T-helper 22 cell (primary cell): ENCODE measurements around the gene LRATD1.

Source experiments
- DNase-seq: peaks from one replicate; pipeline ENCODE4 v3.0.0-alpha.2; 2020; ENCODE audit warnings: low read depth

LRATD1 gene

DNA sequence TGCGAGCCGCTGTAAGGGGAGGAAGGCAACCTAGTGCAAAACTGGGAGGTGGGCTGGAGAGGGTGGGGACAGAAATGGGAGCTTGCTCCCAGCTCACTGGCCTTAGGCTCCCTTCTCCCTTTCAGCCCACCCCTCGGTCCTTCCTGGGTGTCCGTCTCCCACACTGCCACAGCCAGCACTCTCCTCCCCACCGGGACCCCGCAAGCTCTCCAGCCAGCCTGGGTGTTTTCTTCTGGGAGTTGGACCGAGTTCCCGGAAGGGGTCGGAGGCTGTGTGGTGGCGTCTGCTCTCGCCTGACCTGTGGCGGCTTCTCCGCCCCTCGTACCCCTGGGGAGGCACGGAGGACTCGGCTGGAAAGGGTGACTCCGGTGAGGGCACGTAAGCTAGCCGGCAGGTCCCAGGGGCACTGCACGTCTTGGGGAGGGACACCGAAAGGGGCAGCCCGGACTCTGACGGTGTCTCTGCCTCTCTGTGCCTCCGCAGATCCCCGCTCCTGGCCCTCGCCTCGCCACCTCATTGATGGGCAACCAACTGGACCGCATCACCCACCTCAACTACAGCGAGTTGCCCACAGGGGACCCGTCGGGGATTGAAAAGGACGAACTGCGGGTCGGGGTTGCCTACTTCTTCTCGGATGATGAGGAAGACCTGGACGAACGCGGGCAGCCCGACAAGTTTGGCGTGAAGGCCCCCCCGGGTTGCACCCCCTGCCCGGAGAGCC lies 1.1 kb downstream of the LRATD1 start:
- DNase-seq: no peak

DNA sequence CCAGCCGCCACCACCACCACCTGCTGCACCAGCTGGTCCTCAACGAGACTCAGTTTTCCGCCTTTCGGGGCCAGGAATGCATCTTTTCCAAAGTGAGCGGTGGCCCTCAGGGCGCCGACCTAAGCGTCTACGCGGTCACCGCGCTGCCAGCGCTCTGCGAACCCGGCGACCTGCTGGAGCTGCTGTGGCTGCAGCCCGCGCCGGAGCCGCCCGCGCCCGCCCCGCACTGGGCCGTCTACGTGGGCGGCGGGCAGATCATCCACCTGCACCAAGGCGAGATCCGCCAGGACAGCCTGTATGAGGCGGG lies 1.6 kb downstream of the LRATD1 start:
- no peak for DNase-seq

DNA sequence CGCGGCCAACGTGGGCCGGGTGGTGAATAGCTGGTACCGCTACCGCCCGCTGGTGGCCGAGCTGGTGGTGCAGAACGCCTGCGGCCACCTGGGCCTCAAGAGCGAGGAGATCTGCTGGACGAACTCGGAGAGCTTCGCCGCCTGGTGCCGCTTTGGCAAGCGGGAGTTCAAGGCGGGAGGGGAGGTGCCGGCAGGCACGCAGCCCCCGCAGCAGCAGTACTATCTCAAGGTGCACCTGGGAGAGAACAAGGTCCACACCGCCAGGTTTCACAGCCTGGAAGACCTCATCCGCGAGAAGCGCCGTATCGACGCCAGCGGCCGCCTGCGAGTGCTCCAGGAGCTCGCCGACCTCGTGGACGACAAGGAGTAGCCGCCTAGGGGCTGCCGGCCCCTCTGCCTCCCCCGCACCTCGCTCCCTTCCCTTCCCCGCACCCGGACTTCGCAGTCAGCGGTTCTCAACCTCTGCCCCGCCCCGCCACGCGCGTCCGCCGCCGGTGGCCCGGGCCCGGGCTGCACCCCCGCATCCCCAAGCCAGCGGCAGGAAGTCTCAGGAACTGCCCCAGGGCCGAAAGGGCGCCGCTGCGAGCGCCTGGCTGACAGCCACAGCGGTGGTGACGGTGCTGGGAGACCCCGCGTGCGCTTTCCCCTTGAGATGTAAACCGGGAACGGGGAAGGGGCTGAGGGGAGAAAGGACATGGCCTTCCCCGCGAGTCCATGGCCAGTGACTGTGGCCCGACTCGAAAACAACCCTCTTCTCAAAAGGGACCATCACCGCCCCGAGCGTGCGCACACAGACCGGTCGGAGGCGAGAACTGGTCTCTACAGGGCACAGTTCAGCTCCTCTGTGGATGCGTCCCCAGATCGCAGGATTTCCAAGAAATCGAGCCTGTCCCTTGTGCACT lies 2.2 kb downstream of the LRATD1 start:
- DNase-seq: no peak

DNA sequence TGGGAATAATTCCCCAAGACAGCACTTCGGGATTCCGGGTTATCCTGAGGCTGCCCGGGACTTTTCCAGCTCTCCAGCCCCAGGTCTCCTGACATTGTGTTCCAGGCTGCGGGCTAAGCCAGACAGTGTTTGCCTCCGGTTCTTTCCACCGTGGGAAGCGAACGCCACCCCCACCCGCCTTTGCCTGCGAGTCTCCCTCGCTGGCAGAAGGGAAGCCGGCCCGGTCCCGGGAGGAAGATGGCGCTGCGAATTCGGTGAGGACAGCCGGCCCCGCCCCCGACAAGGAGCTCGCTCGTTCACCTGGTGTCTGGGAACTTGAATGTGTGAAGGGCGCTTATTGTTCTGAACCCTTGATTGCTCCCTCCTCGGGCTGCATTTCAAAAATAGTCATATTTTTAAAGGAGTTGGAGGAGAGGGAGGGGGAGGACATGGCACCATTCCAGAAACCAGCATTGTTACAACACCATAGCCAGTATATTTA lies 2.9 kb downstream of the LRATD1 start:
- no peak for DNase-seq

DNA sequence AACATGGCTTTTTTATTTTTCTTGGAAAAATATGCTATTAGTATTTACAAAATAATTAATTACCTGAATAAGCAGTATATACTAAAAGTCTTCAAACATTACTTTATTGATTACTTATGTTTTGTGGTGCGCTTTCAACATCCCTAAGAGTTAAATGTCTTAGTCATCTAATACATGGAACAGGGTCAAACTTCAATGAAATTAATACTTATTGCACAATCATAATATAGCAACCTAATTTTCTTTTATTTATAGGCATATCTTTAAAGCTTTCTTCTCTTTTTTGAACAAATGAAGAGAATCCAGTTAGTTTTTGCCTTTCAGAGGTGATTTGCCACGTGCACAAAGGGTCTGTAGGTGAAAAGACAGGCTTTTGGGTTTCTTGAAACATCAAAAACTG lies 6.0 kb downstream of the LRATD1 start:
- DNase-seq: no peak

DNA sequence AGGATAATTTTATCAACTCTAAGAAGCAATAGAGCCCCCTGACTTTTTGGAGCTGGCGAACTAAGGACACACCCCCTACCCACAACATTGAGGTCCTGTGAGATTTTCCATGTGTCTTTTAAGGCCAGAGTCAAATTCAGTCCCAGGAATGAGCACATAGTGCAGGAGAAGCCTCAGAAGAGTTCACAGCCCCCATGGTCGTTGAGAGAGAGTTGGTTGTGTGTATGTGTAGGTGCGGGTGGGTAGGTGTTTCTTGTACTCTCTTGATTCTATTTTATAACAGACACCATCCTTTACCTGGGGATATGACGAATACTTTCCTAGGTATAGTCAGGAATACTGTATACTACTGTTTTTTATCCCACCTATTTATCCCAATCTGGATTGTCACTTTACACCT lies 8.6 kb downstream of the LRATD1 start:
- no peak for DNase-seq

DNA sequence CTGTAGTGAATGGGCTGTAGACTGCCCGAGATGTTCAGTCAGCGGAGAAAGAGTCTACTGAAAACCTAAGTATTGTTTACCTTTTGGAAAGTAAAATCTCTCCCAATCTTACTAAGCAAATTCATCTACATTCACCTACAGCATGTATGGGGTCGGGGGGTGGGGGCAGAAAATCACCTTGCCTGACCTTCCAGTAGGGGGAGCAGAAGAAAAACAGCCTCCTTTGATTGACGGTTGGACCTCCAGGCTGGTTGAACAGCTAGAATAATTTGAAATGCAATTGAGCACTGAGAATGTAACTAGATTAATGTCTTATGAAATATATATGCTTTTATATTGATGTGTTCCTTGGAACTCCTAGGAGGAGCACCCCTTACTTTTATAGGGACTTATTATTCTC lies 10.0 kb downstream of the LRATD1 start:
- no peak for DNase-seq

DNA sequence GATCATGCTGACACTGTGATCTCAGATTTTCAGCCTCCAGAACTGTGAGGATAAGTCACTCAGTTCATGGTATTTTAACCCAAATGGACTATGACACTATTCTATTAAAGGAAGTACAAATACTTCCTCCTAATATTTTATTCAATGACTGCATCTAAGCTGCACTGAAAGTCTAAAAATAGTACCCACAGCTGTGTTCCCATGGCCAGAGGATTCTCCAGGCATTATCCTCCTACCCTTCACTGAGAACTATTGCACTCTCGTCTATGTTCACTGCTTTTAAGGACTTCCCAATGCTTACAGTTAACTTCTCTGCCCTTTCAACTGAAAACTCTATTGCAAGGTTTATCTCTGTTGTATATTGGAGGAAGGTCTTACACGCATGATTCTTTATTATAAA lies 15.2 kb downstream of the LRATD1 start:
- no peak for DNase-seq

DNA sequence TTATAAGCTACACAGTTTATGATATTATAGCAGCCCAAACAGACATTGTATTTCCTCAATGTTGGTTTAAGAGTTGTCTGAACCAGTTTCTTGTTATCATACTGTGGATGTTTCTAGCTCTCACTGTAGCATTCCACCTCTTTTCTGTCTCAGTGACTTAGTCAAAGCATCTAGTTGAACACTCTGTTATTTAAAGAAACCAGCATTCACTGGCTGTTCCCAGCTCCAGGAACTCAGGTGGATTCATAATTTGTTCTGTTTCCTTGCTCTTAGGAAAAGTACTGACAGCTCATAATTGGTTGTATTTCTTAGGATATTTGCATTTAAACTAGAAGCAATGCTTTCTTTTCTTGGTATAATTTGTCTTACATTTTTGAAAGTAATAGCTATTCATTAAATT lies 17.5 kb downstream of the LRATD1 start:
- no peak for DNase-seq

DNA sequence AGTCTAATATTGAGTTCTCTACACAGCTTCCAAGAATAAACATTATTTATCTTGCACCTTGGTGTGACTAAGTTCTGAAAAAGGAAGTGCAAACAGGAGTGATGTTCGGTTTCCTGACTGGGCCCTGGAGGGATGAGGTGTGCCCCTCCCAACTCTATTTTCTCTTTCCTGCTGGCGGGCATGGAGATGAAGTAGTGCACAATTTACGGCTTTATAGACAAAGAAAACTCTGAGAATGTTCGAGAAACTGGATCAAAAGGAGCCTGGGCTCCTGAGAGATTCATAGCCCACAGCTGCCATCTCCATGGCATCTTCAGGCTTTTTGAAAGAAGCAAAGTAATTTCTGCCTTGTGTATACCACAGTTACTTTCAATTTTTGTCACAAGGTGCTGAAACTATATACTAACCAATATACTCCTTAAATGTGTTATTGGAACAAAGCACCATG lies 22.3 kb downstream of the LRATD1 start:
- DNase-seq: no peak

DNA sequence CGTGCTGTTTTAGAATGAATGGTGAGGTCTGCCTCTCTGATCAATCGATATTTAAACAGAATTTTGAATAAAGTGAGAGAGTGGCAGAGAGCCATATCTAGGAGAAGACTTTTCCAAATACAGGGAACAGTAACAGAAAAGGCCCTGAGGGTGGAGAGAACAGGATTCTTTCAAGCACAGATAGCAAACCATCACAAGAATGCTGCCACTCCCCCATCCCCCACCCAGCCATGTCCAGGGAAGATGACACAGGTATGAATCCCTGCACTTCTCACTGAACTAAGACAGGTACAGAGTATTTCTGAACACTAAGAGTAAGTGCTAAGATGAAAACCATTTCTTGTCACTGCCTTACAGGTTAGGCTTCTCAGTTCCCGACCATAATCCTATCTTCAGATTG lies 23.6 kb downstream of the LRATD1 start:
- no peak for DNase-seq

DNA sequence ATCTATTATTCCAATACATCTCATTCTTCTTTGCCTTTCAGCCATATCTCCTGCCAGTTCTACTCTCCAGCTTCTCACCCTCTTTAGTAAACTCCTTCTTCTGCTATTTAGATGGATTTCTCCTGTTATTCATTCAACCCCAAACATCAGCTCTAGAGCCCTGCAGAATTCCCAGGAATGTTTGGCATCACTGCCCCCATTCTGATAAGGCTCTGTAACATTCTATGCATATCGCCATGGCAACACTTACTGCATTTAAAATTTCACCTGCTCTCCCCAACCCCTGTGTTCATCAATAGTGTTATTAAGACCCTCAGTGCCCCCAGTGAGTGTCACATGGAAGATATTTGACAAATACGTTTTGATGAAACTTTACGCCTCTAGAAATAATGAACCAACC lies 28.6 kb downstream of the LRATD1 start:
- DNase-seq: no peak

DNA sequence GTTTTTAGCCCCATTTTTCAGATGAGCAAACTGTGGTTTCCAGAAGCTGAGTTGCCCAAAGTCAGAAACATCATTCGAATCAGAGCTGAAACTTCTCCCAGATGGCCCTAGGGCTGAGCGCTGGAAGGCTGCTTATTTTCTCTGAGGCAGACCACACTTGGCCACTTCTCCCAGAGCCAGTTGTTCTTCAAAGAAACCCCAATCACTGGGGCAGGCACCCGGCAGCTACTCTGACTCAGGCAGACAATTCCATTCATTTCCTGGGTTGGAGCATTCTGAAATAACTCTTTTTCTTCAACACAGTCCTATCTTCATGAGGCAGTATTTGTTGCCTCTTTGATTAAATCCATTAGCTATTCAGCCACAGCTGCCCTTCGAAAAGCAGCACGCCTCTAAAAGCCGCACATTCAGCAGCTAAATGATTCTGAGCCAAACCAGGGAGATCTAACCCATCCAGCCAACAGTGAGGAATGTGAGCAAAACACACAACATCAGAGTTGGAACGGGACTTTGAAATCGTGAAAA lies 40.9 kb downstream of the LRATD1 start:
- no peak for DNase-seq

DNA sequence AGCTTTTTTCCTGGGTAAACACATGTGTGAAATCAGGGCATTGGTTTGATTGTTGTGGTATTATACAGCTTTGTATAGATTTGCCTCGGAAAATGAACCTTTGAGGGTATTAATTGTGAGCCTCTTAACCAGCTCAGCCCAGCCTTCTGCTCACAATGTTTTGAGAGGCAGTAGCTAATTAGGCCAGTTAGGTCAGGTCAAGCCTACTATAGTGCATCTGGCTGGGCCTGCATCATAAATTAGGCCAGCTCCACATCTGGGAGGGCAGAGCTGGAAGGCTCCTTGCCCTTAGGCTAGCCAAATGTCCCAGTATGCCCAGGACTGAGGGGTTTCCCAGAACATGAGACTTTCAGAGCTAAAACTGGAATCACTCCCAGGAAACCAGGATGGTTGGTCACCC lies 43.0 kb downstream of the LRATD1 start:
- DNase-seq: no peak

DNA sequence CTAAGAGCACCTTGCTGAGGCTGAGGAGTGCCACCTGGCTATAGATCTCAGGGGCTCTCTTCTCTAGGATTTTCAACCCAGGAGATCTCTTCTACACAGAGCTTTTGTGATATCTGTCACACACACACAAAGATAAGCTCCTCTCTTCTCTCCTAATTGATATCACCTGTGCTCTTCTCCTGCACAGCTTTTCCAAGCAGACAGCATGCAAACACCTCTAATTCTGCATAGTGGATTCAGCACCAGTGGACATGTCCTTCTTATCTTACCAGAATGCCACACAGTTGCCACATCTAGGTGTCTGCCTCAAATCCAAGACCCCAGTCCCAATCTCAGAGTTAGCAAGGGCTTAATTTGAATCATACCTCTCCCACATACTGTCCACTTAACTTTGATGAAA lies 43.9 kb downstream of the LRATD1 start:
- no peak for DNase-seq

DNA sequence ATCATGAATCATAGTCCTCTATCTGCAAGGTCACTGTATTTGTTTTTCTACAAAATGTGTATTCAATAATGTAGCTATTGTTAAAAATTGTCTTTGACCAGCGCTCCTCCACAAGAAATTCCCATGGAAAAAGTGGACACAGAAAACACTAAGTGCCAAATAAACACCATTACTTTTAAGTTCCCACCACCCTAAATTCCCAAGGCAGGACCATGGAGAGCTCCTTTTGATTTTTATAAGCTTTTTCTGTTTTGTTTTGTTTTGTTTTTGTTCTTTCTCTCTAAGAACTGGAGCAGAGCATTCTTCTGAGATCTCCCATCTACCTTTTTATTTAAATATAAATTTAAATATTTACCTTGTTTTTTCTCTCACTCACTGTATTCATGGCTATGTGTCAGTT lies 44.5 kb downstream of the LRATD1 start:
- DNase-seq: no peak

DNA sequence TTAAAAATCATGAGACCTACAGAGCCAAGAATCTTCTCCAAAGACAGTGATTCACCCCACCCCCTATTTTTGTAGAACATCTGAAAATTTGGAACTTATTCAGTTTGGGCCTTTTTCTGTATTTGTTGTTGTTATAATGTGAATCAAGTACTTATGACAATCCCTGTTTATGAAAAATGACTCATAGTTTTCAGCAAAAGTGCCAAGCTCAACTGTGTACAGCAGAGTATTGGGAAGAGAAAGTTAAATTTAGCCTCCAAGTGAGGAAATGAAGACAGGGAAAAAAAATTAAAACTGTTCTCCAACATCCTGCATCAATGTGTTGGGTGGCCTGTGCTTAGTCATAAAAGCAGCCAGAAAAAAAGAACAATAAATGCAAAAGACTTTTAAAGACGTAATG lies 46.2 kb downstream of the LRATD1 start:
- no peak for DNase-seq

DNA sequence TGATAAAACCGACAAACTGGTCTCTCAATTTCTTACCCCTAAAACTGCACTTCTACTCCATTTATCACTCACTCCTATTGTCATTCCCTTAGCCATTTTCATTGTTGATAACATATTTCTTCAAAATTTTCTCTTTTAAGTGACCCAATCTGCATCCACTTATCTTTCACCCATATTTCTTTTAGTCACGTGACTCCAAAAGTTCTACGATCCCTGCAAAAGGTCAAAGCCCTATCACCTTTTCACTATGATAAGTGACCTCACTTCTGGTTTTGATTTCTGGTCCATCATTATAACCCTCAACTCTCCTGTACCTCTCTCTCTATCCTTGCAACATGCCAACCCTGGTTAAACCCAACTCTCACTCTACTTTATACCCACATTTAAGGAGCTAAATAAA lies 49.1 kb downstream of the LRATD1 start:
- no peak for DNase-seq
